A172 (cell line): ENCODE data around the gene LRAT. TPM values are rescaled to one million over a fixed set of nuclear protein-coding genes. Genes with fewer than 3 reads are reported as not detected.
A peak's percentile ranks its signal among the peaks of the same experiment; 100 is the strongest.

Source experiments
- DNase-seq: peaks from one replicate; pipeline ENCODE4 v3.0.0-alpha.2; 2015; ENCODE audit warnings: low spot score
- total RNA-seq: library from RNA; depleted of rRNA; stranded (reverse); fragments of >200 nt; shearing (Covaris generic); gene quantifications from 2 replicates; pipeline ENCODE4 v1.2.3, GENCODE V29; 2014; rRNA removed

Gene LRAT
- total RNA-seq, 1 experiment from 2014 or later = not detected

DNA sequence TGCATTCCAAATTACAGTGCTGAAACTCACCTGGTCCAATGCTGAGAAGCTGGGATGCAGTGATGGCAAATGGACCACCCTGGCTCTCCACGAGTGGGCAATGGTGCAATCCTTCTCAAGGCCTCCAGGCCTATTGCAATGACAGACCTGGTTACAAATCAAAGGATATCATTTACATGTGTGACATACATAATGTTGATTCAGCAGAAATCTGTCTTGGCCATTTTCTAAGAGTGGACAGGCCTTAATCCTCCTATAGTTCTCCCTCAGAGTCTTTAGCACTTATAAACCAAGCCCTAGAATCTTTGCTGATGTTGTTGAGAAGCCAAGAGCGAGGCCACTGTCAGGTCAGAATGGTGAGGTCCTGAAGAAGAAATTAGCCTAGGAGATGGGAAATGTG, 17.1 kb downstream of the LRAT start:
- no peak for DNase-seq

DNA sequence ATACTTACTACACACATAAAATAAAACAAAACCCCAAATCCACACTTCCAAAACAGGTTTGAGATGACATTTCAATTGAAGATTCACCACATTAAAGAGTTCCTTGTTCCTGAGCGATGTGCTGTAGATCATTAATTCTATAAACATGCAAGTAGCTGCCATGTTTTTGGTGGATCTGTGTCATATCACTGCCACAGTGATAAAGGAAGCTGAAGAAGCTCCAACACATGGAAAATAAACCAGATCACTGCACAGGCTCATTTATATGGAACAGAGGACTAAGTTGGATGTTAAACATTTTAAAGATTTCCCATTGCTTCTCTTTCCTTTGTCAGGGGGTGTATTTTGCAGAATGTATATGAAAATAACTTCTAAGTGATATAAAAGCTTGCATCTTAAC, 34.5 kb downstream of the LRAT start:
- no peak for DNase-seq

DNA sequence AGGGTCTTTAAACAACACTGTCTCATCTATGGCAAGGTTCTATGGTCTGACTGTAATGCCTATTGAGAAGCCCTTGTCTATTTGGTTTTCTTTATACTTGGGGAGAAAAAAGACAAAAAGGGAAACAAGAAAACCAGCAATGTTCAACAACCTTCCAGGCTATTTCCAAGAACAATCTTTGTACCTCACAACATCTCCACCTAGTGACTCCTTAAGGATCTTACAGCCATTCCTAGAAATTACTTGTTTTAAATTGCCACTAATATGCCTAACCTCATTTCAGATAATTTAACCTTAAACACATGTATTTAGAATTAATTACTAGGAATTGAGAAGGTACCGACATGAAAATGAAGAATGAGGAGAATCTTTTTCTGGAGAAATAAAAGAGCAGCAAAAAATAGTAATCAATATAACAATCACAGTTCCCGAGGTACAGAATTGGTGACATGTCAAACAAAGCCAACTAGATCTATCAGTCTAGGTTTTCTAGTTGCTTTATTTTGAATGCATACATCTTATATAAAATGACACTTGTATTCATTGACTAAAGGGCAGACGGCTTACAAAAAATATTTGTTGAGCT, 35.7 kb downstream of the LRAT start:
- peak; percentile 22 for DNase-seq

DNA sequence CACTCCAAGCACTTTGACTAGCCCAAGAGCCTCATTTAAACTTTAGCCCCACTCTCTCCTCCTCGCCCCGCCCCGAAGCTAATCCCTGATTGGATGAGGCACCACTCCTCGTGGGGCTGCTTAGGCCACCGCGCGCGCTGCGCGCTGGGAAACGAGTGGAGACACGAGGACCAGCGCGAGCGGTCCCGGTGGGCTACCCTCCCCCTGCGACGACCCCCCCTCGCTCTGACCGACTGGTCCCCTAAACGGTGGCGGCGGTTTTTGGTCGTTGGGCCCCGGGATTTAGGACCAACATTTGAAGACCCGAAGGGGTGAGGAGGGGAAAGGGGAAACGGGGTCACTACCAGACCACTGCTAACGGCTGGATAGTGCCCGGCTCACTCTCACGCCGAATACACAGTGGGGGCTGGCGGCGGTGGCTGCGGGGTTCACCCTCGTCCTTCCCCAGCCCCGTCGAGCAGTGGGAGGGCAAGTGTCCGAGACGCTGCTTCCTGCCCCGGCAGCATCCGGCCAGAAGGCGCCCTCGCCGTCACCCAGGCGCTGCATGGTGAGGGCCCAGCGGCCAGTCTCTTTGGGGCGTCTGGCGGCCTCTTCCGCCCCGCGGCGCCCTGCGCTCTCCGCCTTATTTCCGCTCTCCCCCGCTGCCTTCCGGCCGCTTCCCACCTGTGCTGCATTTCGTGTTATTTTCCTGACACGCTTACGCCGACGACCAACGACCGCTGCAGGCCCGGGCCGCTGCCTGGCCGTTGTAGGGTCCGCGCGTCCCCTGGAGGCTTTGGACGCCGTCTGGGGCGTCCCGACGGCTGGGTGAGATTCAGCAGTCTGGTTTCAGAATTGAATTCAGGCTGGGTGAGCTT, 37.6 kb downstream of the LRAT start, which contains the start of gene RBM46:
Gene RBM46, plus strand, starts transcription at position 147 of the 857 bp plus-strand sequence. CDS start 15,481 bp downstream, outside the sequence.
- no peak for DNase-seq

DNA sequence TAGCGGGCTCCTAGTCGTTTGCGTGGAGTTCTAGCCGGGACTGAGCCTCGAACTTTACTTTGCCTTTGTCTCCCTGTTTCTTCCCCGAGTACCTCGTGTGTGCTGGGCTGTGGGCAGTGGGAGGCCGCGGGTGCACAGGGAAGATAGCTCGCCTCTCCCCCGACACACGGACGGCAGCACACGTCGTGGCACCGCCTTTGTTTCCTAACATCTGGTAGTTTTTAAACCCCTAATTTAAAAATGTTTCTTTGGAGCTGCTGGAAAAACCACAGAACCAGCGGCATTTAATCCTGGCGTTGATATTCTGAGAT, 38.1 kb downstream of the LRAT start:
- DNase-seq = no peak

Other genes with a start within 250 kb of the LRAT start
- 71.5 and 71.6 TPM in 2 replicates for gene PLRG1, start 193.6 kb upstream of the LRAT start, total RNA-seq
- gene FGB, start 181.0 kb upstream of the LRAT start, total RNA-seq = not detected in 2 replicates
- not detected in 2 replicates for gene FGA, start 153.3 kb upstream of the LRAT start, total RNA-seq
- gene FGG, start 131.3 kb upstream of the LRAT start, total RNA-seq = not detected in 2 replicates
- gene RBM46, start 37.3 kb downstream of the LRAT start, total RNA-seq = not detected in 2 replicates